DND-41 (cell line): ENCODE results near the gene MCTP1.

Experiments used
- ATAC-seq: fragments of 200-7000 bp; cut with Tn5 transposase; 3 replicates; pipeline ENCODE4 v1.9.1; 2021; ENCODE audit warnings: low read depth; ENCODE audit not compliant: insufficient read depth
- DNase-seq: peaks from one replicate; pipeline ENCODE4 v3.0.0-alpha.2; 2020
- H2AFZ ChIP-seq: 2 replicates; pipeline ENCODE4 v1.6.0; 2012; ENCODE audit warnings: low read depth, low read length
- H3K27ac ChIP-seq: 2 replicates; pipeline ENCODE4 v1.5.1; 2012; ENCODE audit warnings: low read length, inconsistent platforms
- H3K27me3 ChIP-seq: fragments of 200-600 bp; sonication (generic); 2 replicates; pipeline ENCODE4 v1.6.0; 2012; ENCODE audit warnings: low read length, mild to moderate bottlenecking, inconsistent platforms; ENCODE audit not compliant: insufficient read depth, poor library complexity
- H3K36me3 ChIP-seq: 2 replicates; pipeline ENCODE4 v1.5.1; 2012; ENCODE audit warnings: low read length, inconsistent platforms; ENCODE audit not compliant: insufficient read depth
- H3K4me1 ChIP-seq: 2 replicates; pipeline ENCODE4 v1.5.1; 2012; ENCODE audit warnings: mild to moderate bottlenecking, low read length; ENCODE audit not compliant: insufficient read depth
- H3K4me2 ChIP-seq: 2 replicates; pipeline ENCODE4 v1.6.0; 2012; ENCODE audit warnings: mild to moderate bottlenecking, moderate library complexity, low read length, inconsistent platforms; ENCODE audit not compliant: insufficient read depth
- H3K4me3 ChIP-seq, 2 experiments: fragments of 200-600 bp in 1 of 2; shearing (Covaris generic) in 1 of 2; 2 replicates each; pipeline ENCODE4 v1.5.1; 2012 to 2016; ENCODE audit warnings: inconsistent platforms in 2 of 2, low read length in 2 of 2, mild to moderate bottlenecking in 2 of 2, low read depth in 1 of 2, moderate library complexity in 1 of 2
- H3K79me2 ChIP-seq: 2 replicates; pipeline ENCODE4 v1.6.0; 2012; ENCODE audit warnings: low read length, inconsistent platforms; ENCODE audit not compliant: insufficient read depth
- H3K9ac ChIP-seq: 2 replicates; pipeline ENCODE4 v1.6.0; 2012; ENCODE audit warnings: low read depth, mild to moderate bottlenecking, inconsistent platforms, low read length, moderate library complexity
- H3K9me3 ChIP-seq: 2 replicates; pipeline ENCODE4 v1.5.1; 2012; ENCODE audit warnings: low read length, moderate library complexity, mild to moderate bottlenecking, inconsistent platforms; ENCODE audit not compliant: insufficient read depth, severe bottlenecking
- H4K20me1 ChIP-seq: 2 replicates; pipeline ENCODE4 v1.6.0; 2012; ENCODE audit warnings: low read length; ENCODE audit not compliant: insufficient read depth
- EZH2 ChIP-seq: IDR thresholded peaks from 3 replicates; pipeline ENCODE4 v1.6.1; 2012; ENCODE audit warnings: borderline replicate concordance, low read depth, mild to moderate bottlenecking, moderate library complexity, low read length, inconsistent platforms; ENCODE audit not compliant: severe bottlenecking
- TF ChIP-seq, protein P1 (sequence below): IDR thresholded peaks from 2 replicates; pipeline ENCODE4 v1.5.1; 2012; ENCODE audit warnings: borderline replicate concordance, low read length, moderate library complexity, mild to moderate bottlenecking; ENCODE audit not compliant: poor library complexity, severe bottlenecking; ENCODE audit errors: extremely low read depth

Gene MCTP1

DNA sequence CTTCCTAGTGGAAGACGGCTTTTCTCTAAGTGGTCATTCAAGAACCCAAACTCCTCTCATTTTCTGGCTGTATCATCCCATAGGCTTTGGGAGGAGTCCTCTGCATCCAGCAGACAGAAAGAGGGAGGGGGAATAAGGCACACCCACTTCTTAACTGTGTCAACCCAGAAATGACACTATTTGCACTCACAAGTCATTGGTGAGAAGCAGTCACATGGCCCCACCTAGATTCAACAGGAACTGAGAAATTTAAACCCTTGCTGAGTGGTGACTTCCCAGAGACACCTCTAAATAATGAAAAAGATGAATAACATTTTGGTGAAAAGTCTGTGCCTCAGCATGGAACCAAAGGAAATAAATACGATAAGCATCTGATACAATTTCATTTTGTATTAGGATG, 120.0 kb downstream of the MCTP1 start:
- ATAC-seq: no peak
- Histone ChIP-seq H2AFZ (no peak overlapping the region), H3K9me3 (no peaks in the 10 kb centered on the region), H3K79me2 (no peaks in the 10 kb centered on the region), H3K4me2 (no peak overlapping the region), H3K36me3 (no peaks in the 10 kb centered on the region), H3K27me3 (no peaks in the 10 kb centered on the region), H3K4me3 (no peak overlapping the region), H4K20me1 (no peaks in the 10 kb centered on the region), H3K4me1 (no peaks in the 10 kb centered on the region), H3K9ac (no peak overlapping the region), H3K27ac (no peak overlapping the region)
- DNase-seq: no peak
- TF ChIP-seq, protein P1, sequence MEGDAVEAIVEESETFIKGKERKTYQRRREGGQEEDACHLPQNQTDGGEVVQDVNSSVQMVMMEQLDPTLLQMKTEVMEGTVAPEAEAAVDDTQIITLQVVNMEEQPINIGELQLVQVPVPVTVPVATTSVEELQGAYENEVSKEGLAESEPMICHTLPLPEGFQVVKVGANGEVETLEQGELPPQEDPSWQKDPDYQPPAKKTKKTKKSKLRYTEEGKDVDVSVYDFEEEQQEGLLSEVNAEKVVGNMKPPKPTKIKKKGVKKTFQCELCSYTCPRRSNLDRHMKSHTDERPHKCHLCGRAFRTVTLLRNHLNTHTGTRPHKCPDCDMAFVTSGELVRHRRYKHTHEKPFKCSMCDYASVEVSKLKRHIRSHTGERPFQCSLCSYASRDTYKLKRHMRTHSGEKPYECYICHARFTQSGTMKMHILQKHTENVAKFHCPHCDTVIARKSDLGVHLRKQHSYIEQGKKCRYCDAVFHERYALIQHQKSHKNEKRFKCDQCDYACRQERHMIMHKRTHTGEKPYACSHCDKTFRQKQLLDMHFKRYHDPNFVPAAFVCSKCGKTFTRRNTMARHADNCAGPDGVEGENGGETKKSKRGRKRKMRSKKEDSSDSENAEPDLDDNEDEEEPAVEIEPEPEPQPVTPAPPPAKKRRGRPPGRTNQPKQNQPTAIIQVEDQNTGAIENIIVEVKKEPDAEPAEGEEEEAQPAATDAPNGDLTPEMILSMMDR: no peak
- TF ChIP-seq EZH2: no peak

DNA sequence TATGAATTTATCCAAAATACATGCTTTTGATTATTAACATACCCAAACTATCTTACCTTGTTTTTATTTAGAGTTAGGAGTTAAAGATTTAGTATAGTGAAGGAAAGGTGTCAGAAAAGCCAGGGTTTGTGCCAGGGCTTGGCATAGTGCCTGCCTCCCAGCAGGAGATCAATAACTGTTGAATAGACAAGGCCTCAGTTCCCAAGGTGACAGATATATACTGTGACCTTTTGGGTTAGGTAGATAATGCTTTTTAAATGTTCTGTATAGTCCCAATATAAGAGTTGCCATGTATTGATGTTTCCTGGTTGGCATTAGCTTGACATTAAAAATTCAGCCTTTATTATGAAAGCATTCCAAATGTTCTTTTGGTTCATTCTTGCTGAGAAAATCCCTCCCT, 121.8 kb downstream of the MCTP1 start:
- Histone ChIP-seq H3K4me1 (no peaks in the 10 kb centered on the region), H4K20me1 (no peaks in the 10 kb centered on the region), H3K9ac (no peak overlapping the region), H3K79me2 (no peaks in the 10 kb centered on the region), H3K36me3 (no peaks in the 10 kb centered on the region), H3K4me3 (no peak overlapping the region), H3K9me3 (no peaks in the 10 kb centered on the region), H3K27ac (no peak overlapping the region), H3K4me2 (no peak overlapping the region), H3K27me3 (no peaks in the 10 kb centered on the region), H2AFZ (no peak overlapping the region)
- ATAC-seq: no peak
- TF ChIP-seq EZH2: no peak
- TF ChIP-seq, protein P1: no peak
- no peak for DNase-seq

DNA sequence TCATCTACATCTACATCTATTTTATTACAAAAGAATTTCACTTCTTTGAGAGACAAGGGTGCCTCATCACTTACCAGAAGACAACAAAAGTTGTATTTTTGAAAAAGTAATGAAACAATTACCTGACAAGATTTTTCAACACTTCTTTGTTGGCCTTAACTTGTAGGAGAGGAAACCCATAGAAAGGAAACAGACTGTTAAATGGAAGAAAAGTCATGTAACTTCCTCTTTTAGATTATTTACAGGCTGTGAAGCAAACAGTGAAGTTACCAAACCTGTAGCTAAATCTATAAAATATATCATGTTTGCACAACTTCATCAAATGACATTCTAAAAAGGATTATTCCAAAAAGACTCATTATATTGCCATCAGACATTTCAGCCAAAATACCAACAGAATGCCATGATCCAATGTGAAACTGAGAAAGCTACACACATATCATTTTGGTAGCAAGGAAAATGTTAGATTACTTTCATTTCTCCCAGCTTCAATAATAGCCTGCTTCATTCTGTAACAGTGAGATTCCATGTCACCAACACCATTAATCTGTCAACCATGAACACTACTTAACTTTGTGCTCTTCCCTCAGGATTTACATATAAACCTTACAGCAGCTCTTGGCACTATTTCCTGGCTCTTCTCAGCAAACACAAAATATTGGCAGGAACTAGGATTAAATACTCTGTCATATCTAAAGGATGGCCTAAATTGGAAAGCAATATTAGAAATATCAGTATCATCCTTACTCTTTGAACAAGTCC, 122.5 kb downstream of the MCTP1 start:
- no peak for ATAC-seq

More for the DNA sequence above, 122.5 kb downstream of the MCTP1 start:
- TF ChIP-seq EZH2: no peak
- TF ChIP-seq, protein P1: no peak
- no peaks in the 10 kb centered on the region for H3K36me3 ChIP-seq
- no peaks in the 10 kb centered on the region for H3K9me3 ChIP-seq
- H3K4me3 ChIP-seq: no peak overlapping the region
- H3K79me2 ChIP-seq: no peaks in the 10 kb centered on the region
- no peak overlapping the region for H3K9ac ChIP-seq
- H2AFZ ChIP-seq: no peak overlapping the region
- DNase-seq: no peak
- no peak overlapping the region for H3K4me2 ChIP-seq
- H3K27me3 ChIP-seq: no peaks in the 10 kb centered on the region
- no peaks in the 10 kb centered on the region for H3K4me1 ChIP-seq
- H3K27ac ChIP-seq: no peak overlapping the region
- no peaks in the 10 kb centered on the region for H4K20me1 ChIP-seq
